ENCODE measurements around the gene GLT1D1. TPM values are rescaled to one million over a fixed set of nuclear protein-coding genes. Genes with fewer than 3 reads are reported as not detected.

Gene GLT1D1
- total RNA-seq, 4 donors from 2014 or later, result not detected

GRCh38 chr12:128986957-128987356 is 133.7 kb downstream of the GLT1D1 start:
- H3K36me3 ChIP-seq, result no peaks in the 10 kb centered on the region
- DNase-seq, result no peak
- H3K4me3 ChIP-seq, result no peak overlapping the region
- no peak for TF ChIP-seq POLR2A (IDR thresholded peaks at IDR 0.05)
- H3K9me3 ChIP-seq, result no peaks in the 10 kb centered on the region
- no peaks in the 10 kb centered on the region for H3K4me1 ChIP-seq
- H3K27ac ChIP-seq, result no peak overlapping the region
- no peaks in the 10 kb centered on the region for H3K27me3 ChIP-seq

GRCh38 chr12:128989287-128989686 is 136.0 kb downstream of the GLT1D1 start:
- no peak for DNase-seq
- Histone ChIP-seq H3K27ac (no peak overlapping the region), H3K36me3 (no peaks in the 10 kb centered on the region), H3K4me1 (no peaks in the 10 kb centered on the region), H3K4me3 (no peak overlapping the region), H3K27me3 (no peaks in the 10 kb centered on the region), H3K9me3 (no peaks in the 10 kb centered on the region)
- TF ChIP-seq, protein P1, sequence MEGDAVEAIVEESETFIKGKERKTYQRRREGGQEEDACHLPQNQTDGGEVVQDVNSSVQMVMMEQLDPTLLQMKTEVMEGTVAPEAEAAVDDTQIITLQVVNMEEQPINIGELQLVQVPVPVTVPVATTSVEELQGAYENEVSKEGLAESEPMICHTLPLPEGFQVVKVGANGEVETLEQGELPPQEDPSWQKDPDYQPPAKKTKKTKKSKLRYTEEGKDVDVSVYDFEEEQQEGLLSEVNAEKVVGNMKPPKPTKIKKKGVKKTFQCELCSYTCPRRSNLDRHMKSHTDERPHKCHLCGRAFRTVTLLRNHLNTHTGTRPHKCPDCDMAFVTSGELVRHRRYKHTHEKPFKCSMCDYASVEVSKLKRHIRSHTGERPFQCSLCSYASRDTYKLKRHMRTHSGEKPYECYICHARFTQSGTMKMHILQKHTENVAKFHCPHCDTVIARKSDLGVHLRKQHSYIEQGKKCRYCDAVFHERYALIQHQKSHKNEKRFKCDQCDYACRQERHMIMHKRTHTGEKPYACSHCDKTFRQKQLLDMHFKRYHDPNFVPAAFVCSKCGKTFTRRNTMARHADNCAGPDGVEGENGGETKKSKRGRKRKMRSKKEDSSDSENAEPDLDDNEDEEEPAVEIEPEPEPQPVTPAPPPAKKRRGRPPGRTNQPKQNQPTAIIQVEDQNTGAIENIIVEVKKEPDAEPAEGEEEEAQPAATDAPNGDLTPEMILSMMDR (IDR thresholded peaks at IDR 0.05), result no peak
- no peak for TF ChIP-seq POLR2A (IDR thresholded peaks at IDR 0.05)

DNA sequence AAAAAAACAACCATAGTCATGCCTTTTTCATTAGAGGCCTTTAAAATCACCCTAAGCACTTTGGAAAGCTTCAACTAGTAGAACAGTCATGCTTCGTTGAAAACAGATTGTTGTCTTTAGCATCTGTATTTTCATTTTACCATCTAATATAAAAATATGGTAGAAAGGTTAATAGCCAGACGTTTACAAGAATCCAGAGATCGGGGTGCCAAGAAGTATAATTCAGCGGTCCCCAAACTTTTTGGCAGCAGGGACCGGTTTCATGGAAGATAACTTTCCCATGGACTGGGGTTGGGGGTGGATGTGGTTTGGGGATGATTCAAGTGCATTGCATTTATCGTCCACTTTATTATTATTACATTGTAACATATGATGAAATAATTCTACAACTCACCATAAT is 138.4 kb downstream of the GLT1D1 start:
- no peak for TF ChIP-seq POLR2A (IDR thresholded peaks at IDR 0.05)
- TF ChIP-seq, protein P1 (IDR thresholded peaks at IDR 0.05), result no peak

DNA sequence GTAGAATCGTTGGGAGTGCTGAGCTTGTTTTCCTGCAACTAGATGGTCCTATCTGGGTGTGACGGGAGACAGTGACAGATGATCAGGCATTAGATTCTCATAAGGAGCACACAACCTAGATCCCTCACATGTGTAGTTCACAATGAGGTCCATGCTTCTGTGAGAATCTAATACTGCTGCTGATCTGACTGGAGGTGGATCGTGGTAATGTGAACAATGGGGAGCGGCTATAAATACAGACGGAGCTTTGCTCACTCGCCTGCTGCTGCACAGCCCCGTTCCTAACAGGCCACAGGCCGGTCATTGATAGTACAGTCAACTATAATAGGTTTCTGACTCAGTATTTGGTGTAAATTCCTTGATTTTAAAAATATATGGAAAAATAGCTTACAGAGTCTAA is 138.8 kb downstream of the GLT1D1 start:
- H3K4me1 ChIP-seq, result no peaks in the 10 kb centered on the region
- TF ChIP-seq, protein P1 (IDR thresholded peaks at IDR 0.05), result no peak
- TF ChIP-seq POLR2A (IDR thresholded peaks at IDR 0.05), result no peak
- no peaks in the 10 kb centered on the region for H3K9me3 ChIP-seq
- H3K4me3 ChIP-seq, result no peak overlapping the region
- H3K27ac ChIP-seq, result no peak overlapping the region
- no peaks in the 10 kb centered on the region for H3K27me3 ChIP-seq
- H3K36me3 ChIP-seq, result no peaks in the 10 kb centered on the region
- DNase-seq, result no peak

More for the DNA sequence above, 138.4 kb downstream of the GLT1D1 start:
- DNase-seq, result no peak
- Histone ChIP-seq H3K4me1 (no peaks in the 10 kb centered on the region), H3K27me3 (no peaks in the 10 kb centered on the region), H3K4me3 (no peak overlapping the region), H3K27ac (no peak overlapping the region), H3K36me3 (no peaks in the 10 kb centered on the region), H3K9me3 (no peaks in the 10 kb centered on the region)

GRCh38 chr12:128992550-128992949 is 139.3 kb downstream of the GLT1D1 start:
- no peak for TF ChIP-seq POLR2A (IDR thresholded peaks at IDR 0.05)
- TF ChIP-seq, protein P1 (IDR thresholded peaks at IDR 0.05), result no peak
- Histone ChIP-seq H3K4me1 (no peaks in the 10 kb centered on the region), H3K27me3 (no peaks in the 10 kb centered on the region), H3K36me3 (no peaks in the 10 kb centered on the region), H3K27ac (no peak overlapping the region), H3K4me3 (no peak overlapping the region), H3K9me3 (no peaks in the 10 kb centered on the region)
- DNase-seq, result no peak

GRCh38 chr12:128994856-128995255 is 141.6 kb downstream of the GLT1D1 start:
- no peak overlapping the region for H3K27ac ChIP-seq
- H3K36me3 ChIP-seq, result no peaks in the 10 kb centered on the region
- no peak for DNase-seq
- H3K4me1 ChIP-seq, result no peaks in the 10 kb centered on the region
- H3K9me3 ChIP-seq, result peaks cover 0 to 5% (median 0%) of the 10 kb centered on the region in 4 donors
- H3K4me3 ChIP-seq, result no peak overlapping the region
- H3K27me3 ChIP-seq, result no peaks in the 10 kb centered on the region
- no peak for TF ChIP-seq POLR2A (IDR thresholded peaks at IDR 0.05)
- TF ChIP-seq, protein P1 (IDR thresholded peaks at IDR 0.05), result no peak

Data from Peyer's patch (tissue), 4 donors.